Common myeloid progenitor, CD34-positive (primary cell): ENCODE measurements around the gene LIX1.

Source experiments
- CTCF ChIA-PET: fragments of 350-600 bp; sonication (Branson Sonifier 250); formaldehyde crosslinking; loops from one replicate; lab custom pipeline; 2021; ENCODE audit warnings: antibody characterized with exemption; lab: Charles Lee
- POLR2A ChIA-PET: fragments of 350-600 bp; sonication (Branson Sonifier 250); formaldehyde crosslinking; loops from one replicate; lab custom pipeline; 2021; ENCODE audit warnings: antibody characterized with exemption; lab: Charles Lee
- DNase-seq, 3 donors: peaks; one replicate each; pipeline versions ENCODE4 v3.0.0 to v3.0.0-alpha.2; 2013
- H3K27ac ChIP-seq, 2 experiments: 1 replicate in 1 of 2; 2 replicates in 1 of 2; pipeline ENCODE4 v1.7.0; 2013; ENCODE audit warnings: inconsistent platforms in 2 of 2, low read length in 2 of 2, mild to moderate bottlenecking in 2 of 2, low read depth in 1 of 2, moderate library complexity in 1 of 2; ENCODE audit not compliant: severe bottlenecking in 2 of 2, insufficient read depth in 1 of 2, poor library complexity in 1 of 2
- H3K27me3 ChIP-seq, 5 experiments: replicated peaks in 2 of 5; 1 replicate in 3 of 5; 2 replicates in 2 of 5; pipeline versions ENCODE4 v1.6.1 to v1.7.0; 2013; ENCODE audit warnings: low read length in 4 of 5, mild to moderate bottlenecking in 2 of 5, moderate library complexity in 2 of 5, inconsistent platforms in 1 of 5; ENCODE audit not compliant: insufficient read depth in 5 of 5, control insufficient read depth in 4 of 5
- H3K36me3 ChIP-seq, 4 experiments: 1 replicate in 2 of 4; 2 replicates in 2 of 4; pipeline versions ENCODE4 v1.6.1 to v1.7.0; 2013; ENCODE audit warnings: low read length in 3 of 4, control low read depth in 1 of 4, mild to moderate bottlenecking in 1 of 4; ENCODE audit not compliant: control insufficient read depth in 4 of 4, insufficient read depth in 4 of 4
- H3K4me1 ChIP-seq, 4 experiments: 1 replicate in 3 of 4; 2 replicates in 1 of 4; pipeline versions ENCODE4 v1.6.1 to v1.7.1; 2013; ENCODE audit warnings: low read length in 3 of 4, mild to moderate bottlenecking in 3 of 4, control low read depth in 1 of 4, inconsistent platforms in 1 of 4, moderate library complexity in 1 of 4; ENCODE audit not compliant: control insufficient read depth in 4 of 4, insufficient read depth in 4 of 4; ENCODE audit errors: control extremely low read depth in 1 of 4
- H3K4me3 ChIP-seq, 7 experiments: 1 replicate in 4 of 7; 2 replicates in 3 of 7; pipeline versions ENCODE4 v1.5.1 to v1.7.0; 2013; ENCODE audit warnings: mild to moderate bottlenecking in 7 of 7, low read length in 6 of 7, moderate library complexity in 6 of 7, inconsistent platforms in 2 of 7, low read depth in 2 of 7, control low read depth in 1 of 7; ENCODE audit not compliant: insufficient read depth in 4 of 7, control insufficient read depth in 1 of 7; ENCODE audit errors: extremely low read depth in 1 of 7
- H3K9me3 ChIP-seq, 5 experiments: 1 replicate in 4 of 5; 2 replicates in 1 of 5; pipeline versions ENCODE4 v1.6.1 to v1.7.1; 2013; ENCODE audit warnings: low read length in 4 of 5, mild to moderate bottlenecking in 2 of 5, inconsistent platforms in 1 of 5, low read depth in 1 of 5, moderate library complexity in 1 of 5; ENCODE audit not compliant: control insufficient read depth in 4 of 5, insufficient read depth in 2 of 5; ENCODE audit errors: control extremely low read depth in 1 of 5
- WGBS: methylation state at CpG from one replicate; pipeline ENCODE4 v1.1.5; 2013; ENCODE audit not compliant: insufficient coverage; 5-methylcytosine and 5-hydroxymethylcytosine counted together

Gene LIX1

DNA sequence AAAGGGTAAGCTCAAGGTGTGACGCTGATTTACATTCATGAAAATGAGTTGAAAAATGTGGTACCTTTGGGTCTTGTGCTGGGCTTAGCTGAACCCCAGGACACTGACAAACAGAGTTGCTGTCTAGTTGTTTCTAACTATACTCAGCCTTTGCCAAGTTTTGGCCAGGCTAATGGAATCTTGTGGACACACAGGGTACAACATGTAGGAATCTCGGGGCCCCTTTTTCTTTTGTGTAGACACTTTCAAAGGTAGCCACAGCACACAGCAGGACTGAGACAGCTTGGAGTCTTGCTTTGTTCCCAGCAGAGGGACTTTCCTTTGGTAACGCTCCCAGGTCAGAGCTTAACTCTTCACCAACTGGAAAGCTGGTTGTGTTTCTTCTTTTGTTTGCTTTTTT, 7.8 kb downstream of the LIX1 start:
- WGBS: 98% methylated on average over 3 of the region's 3 CpGs
- no peaks in the 10 kb centered on the region for H3K9me3 ChIP-seq
- H3K36me3 ChIP-seq: no peaks in the 10 kb centered on the region
- ChIA-PET CTCF (interaction anchor here (0.5 to 1.4 kb wide), 3 partner anchors 8 to 1709 kb away, joined by 3 to 4 read pairs (median 3); partner anchors contain the start of gene LIX1), POLR2A (no interaction called here)
- no peaks in the 10 kb centered on the region for H3K27me3 ChIP-seq
- H3K4me3 ChIP-seq: no peak overlapping the region
- no peak overlapping the region for H3K27ac ChIP-seq
- peaks cover 0 to 6% (median 0%) of the 10 kb centered on the region in 4 experiments for H3K4me1 ChIP-seq
- DNase-seq: no peak

DNA sequence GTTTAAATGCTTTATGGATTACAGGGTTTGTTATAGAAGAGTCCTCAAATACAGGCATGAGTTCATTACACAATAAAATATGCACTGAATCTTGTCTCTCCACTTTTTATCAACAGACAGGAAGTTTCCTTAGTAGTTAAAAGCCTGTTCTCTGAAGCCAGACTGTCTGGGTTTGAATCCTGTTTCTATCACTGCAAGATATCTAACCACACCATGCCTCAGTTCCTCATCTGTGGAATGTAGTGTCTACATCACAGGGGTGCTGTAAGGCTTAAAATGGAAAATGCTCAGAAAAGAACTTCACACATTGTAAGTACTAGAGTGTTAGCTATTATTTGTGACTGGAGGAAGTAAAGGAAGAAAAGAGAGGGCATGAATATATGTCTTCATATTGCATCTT, 9.3 kb downstream of the LIX1 start:
- Histone ChIP-seq H3K4me3 (no peak overlapping the region), H3K36me3 (no peaks in the 10 kb centered on the region), H3K27me3 (no peaks in the 10 kb centered on the region), H3K4me1 (peaks cover 0 to 6% (median 0%) of the 10 kb centered on the region in 4 experiments), H3K27ac (no peak overlapping the region), H3K9me3 (no peaks in the 10 kb centered on the region)
- ChIA-PET CTCF (interaction anchor here (1.3 to 1.5 kb wide), 2 partner anchors 15 to 413 kb away, joined by 3 read pairs; no protein-coding TSS in a partner anchor), POLR2A (no interaction called here)
- DNase-seq: peak in 2 of 3 donors; percentile 4 to 15

DNA sequence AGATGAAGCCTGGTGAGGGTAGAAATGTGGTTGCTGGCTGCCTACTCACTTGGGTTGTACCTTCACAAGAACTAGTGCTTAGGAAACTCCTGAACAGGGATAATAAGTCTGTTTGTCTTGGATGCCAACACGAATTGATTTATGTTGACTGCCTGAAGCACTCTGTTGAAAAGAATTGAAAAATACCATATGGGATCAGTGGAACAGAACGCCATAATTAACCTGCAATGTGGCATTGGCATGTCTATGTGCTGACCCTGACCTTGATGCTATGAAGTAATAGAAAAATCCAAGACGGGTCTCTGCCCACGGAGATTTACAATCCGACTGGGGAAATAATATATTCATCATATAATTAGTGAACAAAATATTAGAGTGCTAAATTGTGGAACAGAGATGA, 10.5 kb downstream of the LIX1 start:
- no peaks in the 10 kb centered on the region for H3K27me3 ChIP-seq
- WGBS: 50% methylated on average over 2 of the region's 5 CpGs
- H3K4me1 ChIP-seq: peaks cover 0 to 6% (median 0%) of the 10 kb centered on the region in 4 experiments
- no peak for DNase-seq
- POLR2A ChIA-PET: no interaction called here
- H3K4me3 ChIP-seq: no peak overlapping the region
- H3K27ac ChIP-seq: no peak overlapping the region
- no peaks in the 10 kb centered on the region for H3K36me3 ChIP-seq
- H3K9me3 ChIP-seq: no peaks in the 10 kb centered on the region
- CTCF ChIA-PET: no interaction called here

DNA sequence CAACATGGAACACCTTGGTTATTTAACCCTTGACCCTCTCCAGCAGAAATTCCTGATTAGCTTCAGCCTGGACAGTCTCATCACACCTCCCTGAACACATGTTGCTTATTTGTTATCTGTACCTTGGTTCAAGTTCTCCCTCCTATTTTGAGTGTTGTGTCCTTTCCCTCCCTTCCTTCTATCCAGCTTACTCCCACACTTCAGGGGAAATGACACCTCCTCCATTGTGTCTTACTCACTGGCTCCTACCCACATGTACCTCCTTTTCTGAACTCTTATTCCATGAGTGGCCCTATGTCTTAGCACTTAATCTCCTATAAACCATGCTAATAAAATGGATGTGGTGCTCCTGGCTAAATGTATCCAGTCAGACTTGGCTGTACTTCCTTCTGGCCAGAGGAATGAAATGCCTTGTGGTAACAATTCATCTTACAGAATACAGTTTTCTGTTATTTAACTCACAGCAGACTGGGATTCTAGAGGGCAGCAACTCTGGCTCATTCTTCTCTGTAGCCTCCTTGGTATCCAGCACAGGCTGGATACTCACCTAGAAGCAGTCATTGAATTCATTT, 11.2 kb downstream of the LIX1 start:
- no peak for DNase-seq
- no peak overlapping the region for H3K27ac ChIP-seq
- POLR2A ChIA-PET: no interaction called here
- CTCF ChIA-PET: interaction anchor here (1.1 kb wide), 1 partner anchor 12 kb away, joined by 5 read pairs; the partner anchor contains the start of gene LIX1
- no peaks in the 10 kb centered on the region for H3K36me3 ChIP-seq
- peaks cover 0 to 6% (median 0%) of the 10 kb centered on the region in 4 experiments for H3K4me1 ChIP-seq
- H3K4me3 ChIP-seq: no peak overlapping the region
- no peaks in the 10 kb centered on the region for H3K9me3 ChIP-seq
- no peaks in the 10 kb centered on the region for H3K27me3 ChIP-seq

DNA sequence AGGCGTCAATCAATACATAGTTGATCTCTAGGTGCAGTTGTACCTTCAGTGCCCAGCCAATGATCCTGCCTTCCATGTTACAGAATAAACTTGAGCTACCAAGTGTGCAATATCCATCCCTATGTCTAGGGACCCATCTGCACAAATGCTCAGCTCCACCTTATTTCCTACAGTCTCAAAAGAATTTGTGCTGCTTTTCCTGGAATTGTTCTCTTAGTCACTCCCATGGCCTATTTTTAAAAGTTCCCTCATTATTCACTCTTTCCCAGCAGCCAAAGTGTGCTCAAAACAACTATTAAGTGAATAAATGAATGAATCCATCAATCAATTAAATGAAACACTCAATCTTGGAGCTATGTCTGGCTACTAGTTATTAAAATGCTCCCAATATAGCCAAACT, 14.7 kb downstream of the LIX1 start:
- H3K36me3 ChIP-seq: no peaks in the 10 kb centered on the region
- ChIA-PET CTCF (interaction anchor here (0.8 to 2.0 kb wide), 4 partner anchors 12 to 375 kb away, joined by 3 to 8 read pairs (median 3); partner anchors contain the start of gene LIX1), POLR2A (no interaction called here)
- H3K4me3 ChIP-seq: no peak overlapping the region
- no peak overlapping the region for H3K27ac ChIP-seq
- H3K9me3 ChIP-seq: no peaks in the 10 kb centered on the region
- peaks cover 0 to under 1% (median 0%) of the 10 kb centered on the region in 4 experiments for H3K4me1 ChIP-seq
- no peak for DNase-seq
- no peaks in the 10 kb centered on the region for H3K27me3 ChIP-seq
- 100% methylated on average over 1 of the region's 1 CpG for WGBS

DNA sequence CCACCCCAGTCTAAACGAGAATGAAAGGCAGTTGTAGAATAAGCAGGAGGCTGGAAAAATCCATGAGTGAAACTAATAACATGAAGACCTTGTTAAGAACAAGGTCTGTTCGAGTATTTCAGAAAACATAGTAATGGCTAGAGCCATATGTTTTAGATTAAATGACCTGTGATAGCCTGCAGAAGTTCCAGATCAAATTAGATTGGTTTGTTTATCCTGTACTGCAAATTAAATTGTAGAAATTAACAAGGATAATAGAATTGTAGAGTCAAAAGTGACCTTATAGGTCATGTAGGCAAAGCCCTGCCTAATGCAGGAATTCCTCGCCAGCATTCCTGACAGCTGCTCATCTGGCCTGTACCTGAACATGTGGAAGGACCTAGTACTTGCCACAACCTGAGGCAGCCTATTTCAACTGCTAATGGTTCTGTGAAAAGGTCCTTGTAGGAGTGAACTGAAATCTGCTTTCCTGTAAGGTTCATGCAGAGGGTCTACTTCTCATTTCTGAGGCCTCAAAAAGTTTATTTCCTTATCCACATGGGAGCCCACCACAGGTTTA, 17.2 kb downstream of the LIX1 start:
- Histone ChIP-seq H3K9me3 (no peaks in the 10 kb centered on the region), H3K4me1 (no peaks in the 10 kb centered on the region), H3K27ac (no peak overlapping the region), H3K27me3 (no peaks in the 10 kb centered on the region), H3K36me3 (no peaks in the 10 kb centered on the region), H3K4me3 (no peak overlapping the region)
- DNase-seq: no peak
- CTCF ChIA-PET: interaction anchor here (1.2 kb wide), 1 partner anchor 17 kb away, joined by 4 read pairs; the partner anchor contains the start of gene LIX1
- WGBS: 100% methylated on average over 2 of the region's 3 CpGs
- POLR2A ChIA-PET: no interaction called here

DNA sequence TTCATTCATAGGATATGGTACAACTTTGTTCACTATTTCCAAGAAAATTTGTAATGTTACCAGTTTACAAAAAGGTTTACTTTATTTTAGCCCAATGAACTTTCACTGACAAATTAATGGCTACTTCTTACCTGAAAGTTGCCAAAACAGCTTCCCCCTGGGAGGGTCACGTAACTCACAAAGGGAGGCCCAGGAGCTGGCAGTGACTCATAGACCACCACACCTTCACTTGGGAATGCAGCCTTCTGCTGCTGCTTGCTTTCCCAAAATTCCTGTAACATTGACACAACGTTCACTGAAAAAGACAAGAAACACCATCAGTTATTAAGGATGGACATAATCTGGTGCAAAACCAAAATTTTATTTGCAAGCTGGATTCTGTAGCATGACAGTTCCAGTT, 18.1 kb downstream of the LIX1 start:
- H3K36me3 ChIP-seq: no peaks in the 10 kb centered on the region
- no peaks in the 10 kb centered on the region for H3K9me3 ChIP-seq
- WGBS: 100% methylated on average over 1 of the region's 2 CpGs
- no peak overlapping the region for H3K27ac ChIP-seq
- no peaks in the 10 kb centered on the region for H3K4me1 ChIP-seq
- no peak for DNase-seq
- H3K27me3 ChIP-seq: no peaks in the 10 kb centered on the region
- no peak overlapping the region for H3K4me3 ChIP-seq
- ChIA-PET POLR2A (no interaction called here), CTCF (no interaction called here)
